Neural progenitor cell (in vitro differentiated cells): Measurements from ENCODE around the gene POLR2H. TPM values are rescaled to one million over a fixed set of nuclear protein-coding genes. Genes with fewer than 3 reads are reported as not detected.
A peak's percentile ranks its signal among the peaks of the same experiment; 100 is the strongest.

Source experiments
- DNase-seq: peaks from one replicate; pipeline ENCODE4 v3.0.0-alpha.2; 2016; ENCODE audit warnings: low spot score
- H2AFZ ChIP-seq: fragments of 200-600 bp; sonication (generic); replicated peaks from 2 replicates; pipeline ENCODE4 v1.6.1; 2016; ENCODE audit warnings: antibody characterized with exemption
- H3F3A ChIP-seq: fragments of 200-600 bp; sonication (generic); 2 replicates; pipeline ENCODE4 v1.6.1; 2016; ENCODE audit warnings: antibody characterized with exemption, low read depth
- H3K27ac ChIP-seq: fragments of 200-600 bp; sonication (generic); 2 replicates; pipeline ENCODE4 v1.5.1; 2016; ENCODE audit warnings: mild to moderate bottlenecking
- H3K27me3 ChIP-seq: fragments of 200-600 bp; sonication (generic); 2 replicates; pipeline ENCODE4 v1.6.1; 2016; ENCODE audit warnings: mild to moderate bottlenecking, moderate library complexity
- H3K36me3 ChIP-seq: fragments of 200-600 bp; sonication (generic); 2 replicates; pipeline ENCODE4 v1.5.1; 2016
- H3K4me1 ChIP-seq: fragments of 200-600 bp; sonication (generic); 2 replicates; pipeline ENCODE4 v1.6.1; 2016; ENCODE audit warnings: mixed run types
- H3K4me2 ChIP-seq: fragments of 200-600 bp; sonication (generic); 2 replicates; pipeline ENCODE4 v1.6.1; 2016
- H3K4me3 ChIP-seq: fragments of 200-600 bp; sonication (generic); 2 replicates; pipeline ENCODE4 v1.5.1; 2016
- H3K79me2 ChIP-seq: fragments of 200-600 bp; sonication (generic); 2 replicates; pipeline ENCODE4 v1.6.1; 2016; ENCODE audit warnings: low read depth
- H3K9ac ChIP-seq: fragments of 200-600 bp; sonication (generic); 2 replicates; pipeline ENCODE4 v1.6.1; 2016
- H3K9me3 ChIP-seq: fragments of 200-600 bp; sonication (generic); 2 replicates; pipeline ENCODE4 v1.5.1; 2016; ENCODE audit warnings: low read depth
- H4K20me1 ChIP-seq: fragments of 200-600 bp; sonication (generic); 2 replicates; pipeline ENCODE4 v1.6.1; 2016; ENCODE audit warnings: low read depth
- H3K27ac Mint-ChIP-seq: 3 replicates; pipeline ENCODE4 v1.8.0; 2021; ENCODE audit warnings: mixed read lengths
- H3K27me3 Mint-ChIP-seq: 2 replicates; pipeline ENCODE4 v1.8.0; 2022; ENCODE audit warnings: low read depth, mild to moderate bottlenecking, inconsistent platforms, moderate library complexity, mixed read lengths; ENCODE audit not compliant: insufficient read depth
- H3K36me3 Mint-ChIP-seq: 3 replicates; pipeline ENCODE4 v1.8.0; 2021; ENCODE audit warnings: mixed read lengths
- H3K4me1 Mint-ChIP-seq: 3 replicates; pipeline ENCODE4 v1.8.0; 2021; ENCODE audit warnings: mixed read lengths
- H3K4me3 Mint-ChIP-seq: 3 replicates; pipeline ENCODE4 v1.8.0; 2021; ENCODE audit warnings: mild to moderate bottlenecking, moderate library complexity, mixed read lengths
- H3K9me3 Mint-ChIP-seq: 3 replicates; pipeline ENCODE4 v1.8.0; 2020; ENCODE audit warnings: mixed read lengths
- CTCF ChIP-seq: fragments of 200-600 bp; sonication (generic); IDR thresholded peaks from 2 replicates; pipeline ENCODE4 v1.5.1; 2017; ENCODE audit warnings: antibody characterized with exemption, mild to moderate bottlenecking
- EZH2 ChIP-seq: fragments of 200-600 bp; sonication (generic); IDR thresholded peaks from 2 replicates; pipeline ENCODE4 v1.6.1; 2017; ENCODE audit warnings: antibody characterized with exemption, mild to moderate bottlenecking, moderate library complexity
- EZH2phosphoT487 ChIP-seq: fragments of 200-600 bp; sonication (generic); IDR thresholded peaks from 2 replicates; pipeline ENCODE4 v1.6.1; 2017; ENCODE audit warnings: antibody characterized with exemption
- total RNA-seq: library from RNA; depleted of rRNA; stranded (reverse); fragments of >200 nt; gene quantifications from 2 replicates; pipeline ENCODE4 v1.2.3, GENCODE V29; 2015; ENCODE audit warnings: low replicate concordance

Gene POLR2H
- total RNA-seq, 1 donor from 2014 or later: 173 TPM

- peaks cover 28% of the 10 kb centered on the region for H3K36me3 Mint-ChIP-seq
- peaks cover 16% of the 10 kb centered on the region for H3K4me1 ChIP-seq
- no peaks in the 10 kb centered on the region for H3K9me3 ChIP-seq
- peak overlapping the region; percentile 60 for H3K4me3 Mint-ChIP-seq
- no peaks in the 10 kb centered on the region for H3K27me3 ChIP-seq
- no peaks in the 10 kb centered on the region for H3K9me3 Mint-ChIP-seq
- no peak overlapping the region for H2AFZ ChIP-seq
- no peak overlapping the region for H3K27ac ChIP-seq
- peaks cover 23% of the 10 kb centered on the region for H3K4me1 Mint-ChIP-seq
- no peak overlapping the region for H3K4me3 ChIP-seq
- H3K79me2 ChIP-seq: peaks cover 23% of the 10 kb centered on the region
- peaks cover 59% of the 10 kb centered on the region for H3F3A ChIP-seq
- no peak overlapping the region for H3K27ac Mint-ChIP-seq
- no peak overlapping the region for H3K9ac ChIP-seq
- H3K36me3 ChIP-seq: no peaks in the 10 kb centered on the region
- H3K4me2 ChIP-seq: no peak overlapping the region
- DNase-seq: no peak
- peaks cover 59% of the 10 kb centered on the region for H4K20me1 ChIP-seq
- TF ChIP-seq CTCF (no peak), EZH2phosphoT487 (no peak), EZH2 (no peak)
- H3K27me3 Mint-ChIP-seq: peaks cover 2% of the 10 kb centered on the region
Observed at GRCh38 chr3:184333700-184334099, 27.8 kb upstream of the POLR2H start.

DNA sequence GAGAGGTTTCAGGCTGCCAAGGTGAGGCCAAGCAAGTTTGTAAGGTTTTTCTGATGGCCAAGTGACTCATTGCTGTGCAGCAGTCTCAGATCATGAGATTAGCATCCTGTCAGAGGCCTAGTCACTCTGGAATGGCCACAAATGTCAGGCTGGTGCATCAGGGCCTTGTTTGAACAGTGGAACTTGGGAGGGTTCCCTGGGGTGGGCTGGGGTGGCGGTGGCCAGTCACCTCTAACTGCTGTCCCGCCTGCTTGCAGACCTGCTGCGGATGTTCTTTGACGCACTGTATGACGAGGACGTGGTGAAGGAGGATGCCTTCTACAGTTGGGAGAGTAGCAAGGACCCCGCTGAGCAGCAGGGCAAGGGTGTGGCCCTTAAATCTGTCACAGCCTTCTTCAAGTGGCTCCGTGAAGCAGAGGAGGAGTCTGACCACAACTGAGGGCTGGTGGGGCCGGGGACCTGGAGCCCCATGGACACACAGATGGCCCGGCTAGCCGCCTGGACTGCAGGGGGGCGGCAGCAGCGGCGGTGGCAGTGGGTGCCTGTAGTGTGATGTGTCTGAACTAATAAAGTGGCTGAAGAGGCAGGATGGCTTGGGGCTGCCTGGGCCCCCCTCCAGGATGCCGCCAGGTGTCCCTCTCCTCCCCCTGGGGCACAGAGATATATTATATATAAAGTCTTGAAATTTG lies 26.9 kb upstream of the POLR2H start:
- no peak overlapping the region for H3K9ac ChIP-seq
- H3K27me3 Mint-ChIP-seq: peaks cover 5% of the 10 kb centered on the region

GRCh38 chr3:184335291-184335660 lies 26.2 kb upstream of the POLR2H start:
- Mint-ChIP-seq H3K9me3 (no peaks in the 10 kb centered on the region), H3K4me1 (peaks cover 29% of the 10 kb centered on the region), H3K4me3 (peak overlapping the region; percentile 92), H3K27me3 (peaks cover 5% of the 10 kb centered on the region), H3K36me3 (peaks cover 21% of the 10 kb centered on the region), H3K27ac (peak overlapping the region; percentile 31)
- TF ChIP-seq CTCF (no peak), EZH2 (no peak), EZH2phosphoT487 (no peak)
- Histone ChIP-seq H3K27me3 (no peaks in the 10 kb centered on the region), H3K9me3 (no peaks in the 10 kb centered on the region), H2AFZ (no peak overlapping the region), H3K4me1 (peaks cover 21% of the 10 kb centered on the region), H3K4me2 (peak overlapping the region; percentile 82), H4K20me1 (peaks cover 75% of the 10 kb centered on the region), H3K36me3 (no peaks in the 10 kb centered on the region), H3K27ac (peak overlapping the region; percentile 94), H3K4me3 (peak overlapping the region; percentile 88), H3K9ac (no peak overlapping the region), H3K79me2 (peaks cover 38% of the 10 kb centered on the region), H3F3A (peaks cover 65% of the 10 kb centered on the region)
- DNase-seq: no peak

More for the DNA sequence above, 26.9 kb upstream of the POLR2H start:
- H3K9me3 ChIP-seq: no peaks in the 10 kb centered on the region
- Mint-ChIP-seq H3K4me3 (peak overlapping the region; percentile 74), H3K36me3 (peaks cover 24% of the 10 kb centered on the region), H3K27ac (no peak overlapping the region), H3K9me3 (no peaks in the 10 kb centered on the region), H3K4me1 (peaks cover 29% of the 10 kb centered on the region)
- H3K4me2 ChIP-seq: no peak overlapping the region
- no peaks in the 10 kb centered on the region for H3K36me3 ChIP-seq
- H3K4me1 ChIP-seq: peaks cover 21% of the 10 kb centered on the region
- peaks cover 65% of the 10 kb centered on the region for H3F3A ChIP-seq
- no peak overlapping the region for H2AFZ ChIP-seq
- TF ChIP-seq CTCF: no peak
- TF ChIP-seq EZH2phosphoT487: no peak
- no peak for TF ChIP-seq EZH2
- peaks cover 31% of the 10 kb centered on the region for H3K79me2 ChIP-seq
- H3K27ac ChIP-seq: peak overlapping the region; percentile 50
- no peak overlapping the region for H3K4me3 ChIP-seq
- peaks cover 69% of the 10 kb centered on the region for H4K20me1 ChIP-seq
- H3K27me3 ChIP-seq: no peaks in the 10 kb centered on the region
- no peak for DNase-seq
